Measurements from ENCODE around the gene SMIM44. TPM values are rescaled to one million over a fixed set of nuclear protein-coding genes. Genes with fewer than 3 reads are reported as not detected.

Gene SMIM44
- total and polyA plus RNA-seq, 9 of the 15 experiments (the other 6 are each of a cell fraction or from before 2014, with no cell fraction given), result not detected

GRCh38 chr19:3434630-3435553 lies 48.3 kb downstream of the SMIM44 start (continued):
- no peak for TF ChIP-seq ZNF318 (IDR thresholded peaks at IDR 0.05; ENCODE audit: borderline replicate concordance in 1 of 2, low read depth in 1 of 2)
- TF ChIP-seq HDAC1 (IDR thresholded peaks at IDR 0.05), result peak in 1 of 2 experiments; percentile 96; a peak in 2 of 4 replicates
- peak; percentile 85 for TF ChIP-seq L3MBTL2 (IDR thresholded peaks at IDR 0.05)
- TF ChIP-seq ARNT (IDR thresholded peaks at IDR 0.05), result no peak
- TF ChIP-seq EHMT2 (IDR thresholded peaks at IDR 0.05), result no peak
- TF ChIP-seq OTX1 (CRISPR knock-in tag; IDR thresholded peaks at IDR 0.05), result no peak
- peak; percentile 29; the same call in 1 of the 2 replicates for TF ChIP-seq USF1 (CRISPR knock-in tag; IDR thresholded peaks at IDR 0.05)
- no peak for TF ChIP-seq GATAD2A (IDR thresholded peaks at IDR 0.05)
- TF ChIP-seq ZNF436 (CRISPR knock-in tag; IDR thresholded peaks at IDR 0.05), result no peak
- TF ChIP-seq CBX3 (IDR thresholded peaks at IDR 0.05; ENCODE audit: borderline replicate concordance in 1 of 2, low read length in 2 of 2), result peak in 1 of 2 experiments; percentile 33; a peak in 1 of 3 replicates
- TF ChIP-seq ZNF3 (CRISPR knock-in tag; IDR thresholded peaks at IDR 0.05), result no peak
- TF ChIP-seq CHD1 (IDR thresholded peaks at IDR 0.05; ENCODE audit: low read length), result no peak
- no peak for TF ChIP-seq ZKSCAN3 (CRISPR knock-in tag; IDR thresholded peaks at IDR 0.05)
- TF ChIP-seq ATF1 (CRISPR knock-in tag; IDR thresholded peaks at IDR 0.05), result no peak
- peak; percentile 84 for TF ChIP-seq ATF1 (tag; IDR thresholded peaks at IDR 0.05)
- TF ChIP-seq HOMEZ (CRISPR knock-in tag; IDR thresholded peaks at IDR 0.05), result no peak
- TF ChIP-seq SIN3A (IDR thresholded peaks at IDR 0.05; ENCODE audit: borderline replicate concordance in 2 of 2, control insufficient read depth in 1 of 2, low read depth in 2 of 2, low read length in 2 of 2), result no peak; a peak in 2 of 4 replicates

Data from K562 (cell line).